Stimulated activated CD8-positive, alpha-beta memory T cell treated with anti-CD3 and anti-CD28 coated beads, Interleukin-4, amount 100 ng/mL, for 48 hours (primary cell): Measurements from ENCODE around the gene SOCS7.

Experiments used
- DNase-seq: peaks from one replicate; pipeline ENCODE4 v3.0.0-alpha.2; 2020

The SOCS7 gene

DNA sequence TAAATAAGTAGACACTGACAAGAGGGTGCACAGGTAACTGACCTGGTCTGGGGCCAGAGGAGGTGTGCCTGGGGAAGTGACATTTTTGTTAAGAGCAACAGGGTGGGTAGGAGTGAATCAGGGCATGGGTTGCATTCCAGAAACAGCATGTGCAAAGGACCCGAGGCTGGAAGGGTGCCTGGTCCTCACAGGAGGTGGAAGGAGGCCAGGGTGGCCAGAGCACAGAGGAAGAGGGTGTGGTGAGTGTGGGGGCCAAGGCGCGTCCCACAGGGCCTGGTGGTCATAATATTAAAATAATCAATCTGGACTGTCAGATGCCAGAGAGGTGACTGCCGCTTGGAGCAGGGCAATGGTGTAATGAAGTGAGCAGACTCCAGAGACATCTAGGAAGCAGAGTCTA, 90.9 kb downstream of the SOCS7 start:
- no peak for DNase-seq

GRCh38 chr17:38443356-38444031, 91.8 kb downstream of the SOCS7 start:
- DNase-seq, result no peak

DNA sequence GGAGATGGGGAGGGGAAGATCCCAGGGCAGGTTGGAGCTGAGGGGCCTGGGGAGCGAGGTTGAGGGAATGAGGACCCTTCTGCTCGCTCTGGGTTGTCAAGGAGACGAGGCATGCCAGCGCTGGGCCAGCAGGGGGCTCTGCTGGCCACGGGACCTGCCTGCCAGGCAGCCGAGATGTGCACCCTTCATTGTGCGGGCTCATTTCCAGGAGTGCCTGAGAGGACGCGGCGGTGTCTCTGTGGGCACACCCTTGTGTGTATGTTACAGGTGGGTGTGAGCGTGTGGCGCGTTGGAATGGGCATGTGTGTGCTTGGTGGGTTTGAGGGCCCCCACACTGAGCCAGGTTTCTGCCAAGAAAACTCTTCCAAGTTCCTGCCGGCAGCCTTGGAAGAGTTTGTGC, 92.5 kb downstream of the SOCS7 start:
- peak; percentile 74 for DNase-seq

- no peak for DNase-seq
These were observed 96.0 kb downstream of the SOCS7 start for GRCh38 chr17:38447502-38448085.

- no peak for DNase-seq
These were observed 96.6 kb downstream of the SOCS7 start for GRCh38 chr17:38448208-38448771.

- no peak for DNase-seq
These were observed 97.7 kb downstream of the SOCS7 start for GRCh38 chr17:38449364-38449763.

GRCh38 chr17:38450557-38451029, 98.9 kb downstream of the SOCS7 start:
- no peak for DNase-seq

DNA sequence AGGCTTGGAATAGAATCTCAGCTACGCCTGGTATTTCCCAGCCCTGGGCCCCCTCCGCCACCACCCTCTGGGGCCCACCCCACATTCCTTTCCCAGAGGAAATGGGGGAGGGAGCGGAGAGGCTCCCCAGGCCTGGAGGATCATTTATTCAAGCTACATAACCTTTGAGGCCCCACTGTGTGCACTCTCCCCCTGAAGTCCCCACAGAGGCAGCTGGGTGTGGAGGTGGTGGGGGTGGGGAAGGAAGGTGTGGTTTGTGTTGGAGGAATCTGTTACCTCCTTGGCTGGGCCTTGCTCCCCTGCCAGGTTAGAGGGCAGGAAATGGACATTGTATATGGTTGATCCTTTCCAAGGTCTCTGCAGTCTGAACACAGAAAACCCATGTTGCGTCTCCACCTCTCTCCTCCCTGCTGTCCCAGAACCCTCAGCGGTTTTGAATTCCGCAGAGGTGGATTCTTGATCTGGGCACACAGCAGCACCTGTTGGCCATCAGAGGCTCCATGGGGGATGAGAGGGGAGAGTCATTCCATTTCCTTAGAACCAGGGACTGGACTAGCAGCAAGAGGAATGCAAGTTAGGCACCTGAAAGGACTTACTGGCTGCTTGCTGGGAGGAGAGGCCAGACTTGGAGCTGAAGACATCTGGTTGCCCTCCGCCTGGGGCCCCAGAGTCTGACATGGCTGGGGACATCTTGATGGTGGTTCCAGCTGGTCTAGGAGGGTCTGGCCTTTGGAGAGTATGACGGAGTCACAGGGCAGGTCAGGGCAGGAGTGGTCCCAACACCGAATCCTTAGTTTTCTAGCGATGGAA, 99.6 kb downstream of the SOCS7 start:
- DNase-seq, result no peak

- no peak for DNase-seq
These were observed 100.3 kb downstream of the SOCS7 start for GRCh38 chr17:38451840-38452529.

DNA sequence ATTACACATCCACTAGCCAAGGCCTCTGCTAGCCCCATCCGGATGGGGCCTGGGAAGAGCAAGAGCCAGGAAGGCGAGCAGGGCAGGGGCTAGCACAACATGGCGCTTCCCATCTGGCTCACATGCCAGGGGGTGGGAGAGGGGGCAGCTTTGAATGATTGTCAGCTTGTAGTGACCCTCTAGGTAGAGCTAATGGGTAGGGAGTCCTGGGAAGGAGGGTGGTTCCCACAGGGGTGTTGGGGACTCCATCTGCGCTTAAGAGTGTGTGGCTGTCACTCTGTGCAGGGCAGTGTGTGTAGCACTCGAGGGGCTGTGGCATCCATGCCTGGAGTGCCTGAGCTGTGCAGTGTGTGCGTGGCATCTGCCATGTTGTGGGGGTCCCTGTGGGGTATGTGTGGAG, 101.1 kb downstream of the SOCS7 start:
- DNase-seq, result no peak

DNA sequence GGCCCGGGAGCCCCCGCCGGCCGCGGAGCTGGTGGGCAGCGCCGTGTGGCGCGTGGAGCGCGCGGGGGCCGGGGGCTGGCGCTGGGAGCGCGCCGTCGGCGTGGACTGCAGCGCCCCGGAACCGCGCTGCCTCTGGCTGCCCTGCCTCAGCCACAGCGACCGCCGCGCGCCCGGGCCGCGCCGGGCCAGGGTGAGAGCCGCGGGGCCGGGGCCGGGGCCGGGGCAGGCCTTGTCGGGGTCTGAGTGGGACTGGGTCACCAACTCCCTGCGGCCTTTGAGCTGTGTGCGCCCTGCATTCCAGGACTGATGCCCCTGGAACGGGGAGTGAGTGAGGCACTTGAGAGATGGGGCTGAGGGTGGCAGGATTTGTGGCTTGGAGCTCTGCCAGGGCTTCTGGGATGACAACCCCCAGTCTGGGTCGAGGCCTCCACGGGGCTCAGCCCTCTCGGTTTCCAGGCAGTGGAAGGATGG, 102.3 kb downstream of the SOCS7 start:
- DNase-seq, result no peak

DNA sequence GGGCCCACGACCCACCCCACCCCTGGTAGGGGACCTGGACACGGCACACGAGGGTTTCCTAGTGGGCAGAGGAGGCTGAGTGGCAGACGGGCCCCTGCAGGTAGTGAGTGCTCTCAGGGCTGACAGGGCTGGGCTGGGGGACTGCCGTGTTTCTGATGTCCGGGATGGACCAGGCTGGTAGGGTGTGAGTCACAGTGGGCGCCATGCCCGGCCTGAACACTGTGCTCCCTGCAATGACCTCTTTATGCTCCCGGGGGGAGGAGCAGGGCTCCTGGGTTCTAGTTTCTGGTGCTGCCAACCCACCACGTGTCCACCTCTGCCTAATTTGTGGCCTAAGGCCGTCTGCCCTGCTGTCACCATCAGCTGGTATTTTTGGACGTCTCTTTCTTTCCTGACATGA, 102.9 kb downstream of the SOCS7 start:
- DNase-seq, result no peak
